Neuron (in vitro differentiated cells): Measurements from ENCODE around the gene PPDPF.

Experiments used
- H2AFZ ChIP-seq: one replicate; pipeline ENCODE4 v1.6.1; 2013; ENCODE audit warnings: low read depth, mild to moderate bottlenecking, inconsistent platforms, low read length, moderate library complexity
- H3K27me3 ChIP-seq: one replicate; pipeline ENCODE4 v1.6.1; 2013; ENCODE audit warnings: low read length; ENCODE audit not compliant: insufficient read depth
- H3K36me3 ChIP-seq: one replicate; pipeline ENCODE4 v1.6.1; 2013; ENCODE audit warnings: low read length; ENCODE audit not compliant: insufficient read depth
- H3K4me1 ChIP-seq: one replicate; pipeline ENCODE4 v1.6.1; 2013; ENCODE audit warnings: low read length; ENCODE audit not compliant: insufficient read depth
- H3K4me3 ChIP-seq: 2 replicates; pipeline ENCODE4 v1.5.1; 2013; ENCODE audit warnings: mild to moderate bottlenecking, low read length, moderate library complexity
- H3K9me3 ChIP-seq: one replicate; pipeline ENCODE4 v1.6.1; 2013; ENCODE audit warnings: low read length

The PPDPF gene

DNA sequence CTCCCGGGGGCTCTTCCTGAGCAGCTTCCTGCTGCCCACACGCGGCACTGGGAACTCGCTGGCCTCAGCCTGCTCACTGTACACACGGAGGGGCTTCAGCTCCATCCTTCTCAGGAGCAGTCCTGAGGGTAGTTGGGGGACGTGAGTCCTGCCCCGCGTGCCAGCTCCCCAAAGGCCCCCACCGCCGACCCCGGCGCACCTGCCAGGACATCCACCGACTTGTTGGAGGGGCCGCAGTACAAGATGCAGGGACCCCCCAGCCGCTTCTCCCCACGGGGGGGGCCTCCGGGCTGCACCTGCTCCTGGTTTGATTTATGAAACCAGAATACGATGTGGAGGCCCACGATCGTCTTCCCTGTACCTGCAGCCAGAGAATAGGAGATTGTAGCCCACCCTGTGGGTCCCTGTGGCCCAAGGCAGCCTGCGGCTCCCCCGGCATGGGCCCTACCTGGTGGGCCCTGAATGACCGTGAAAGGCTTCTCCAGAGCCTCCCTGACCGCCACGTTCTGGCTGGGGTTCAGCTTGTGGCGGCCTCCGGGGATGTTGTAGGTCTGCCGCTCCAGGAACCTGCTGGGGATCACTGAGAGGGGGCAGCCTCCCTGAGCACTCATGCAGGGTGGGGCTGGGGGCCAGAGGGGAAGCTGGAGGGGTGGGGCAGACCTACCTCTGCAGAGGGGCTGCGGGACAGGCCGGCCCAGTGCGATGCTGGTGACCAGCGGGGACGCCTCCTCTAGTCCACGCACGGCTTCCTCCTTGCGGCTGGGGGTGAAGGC lies 41.2 kb downstream of the PPDPF start:
- Histone ChIP-seq H2AFZ (no peak overlapping the region), H3K36me3 (no peaks in the 10 kb centered on the region), H3K4me3 (no peak overlapping the region), H3K9me3 (no peaks in the 10 kb centered on the region), H3K27me3 (no peaks in the 10 kb centered on the region), H3K4me1 (no peaks in the 10 kb centered on the region)

DNA sequence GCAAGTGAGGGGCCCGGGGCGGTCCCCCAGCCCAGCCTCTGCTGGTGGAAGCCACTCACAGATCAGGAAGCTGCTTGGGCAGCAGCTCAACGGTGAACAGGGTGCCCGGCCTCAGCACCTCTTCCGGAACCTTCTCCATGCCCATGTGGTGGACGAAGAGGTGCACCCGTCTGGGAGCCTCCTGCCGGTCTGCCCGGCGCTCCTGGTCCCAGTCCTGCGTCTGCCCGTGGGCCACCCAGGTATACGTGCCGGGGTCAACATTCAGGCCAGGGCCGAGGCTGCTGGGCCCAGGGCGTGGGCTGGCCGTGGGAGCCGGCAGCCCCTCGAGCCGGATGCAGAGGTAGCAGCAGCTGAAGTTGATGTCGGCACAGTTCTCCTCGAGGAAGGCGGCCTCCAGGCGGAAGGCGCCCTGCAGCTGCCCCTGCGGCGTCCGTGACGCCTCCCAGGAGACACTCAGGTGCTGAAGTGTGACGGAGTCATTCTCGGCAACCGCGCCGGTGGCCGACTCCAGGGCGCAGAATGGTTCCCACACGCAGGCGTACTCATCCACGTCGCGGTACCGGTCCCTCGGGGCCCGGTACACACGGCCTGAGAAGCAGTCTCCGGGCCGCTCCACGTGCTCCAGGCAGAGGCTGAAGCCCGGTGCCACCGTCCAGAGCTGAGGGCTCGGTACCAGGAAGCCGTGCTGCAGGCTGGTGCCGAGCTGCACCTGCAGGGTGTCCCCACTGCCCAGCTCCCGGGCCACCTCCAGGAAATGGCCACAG lies 42.1 kb downstream of the PPDPF start:
- Histone ChIP-seq H3K27me3 (no peaks in the 10 kb centered on the region), H3K4me1 (no peaks in the 10 kb centered on the region), H3K36me3 (no peaks in the 10 kb centered on the region), H2AFZ (no peak overlapping the region), H3K9me3 (no peaks in the 10 kb centered on the region), H3K4me3 (no peak overlapping the region)

DNA sequence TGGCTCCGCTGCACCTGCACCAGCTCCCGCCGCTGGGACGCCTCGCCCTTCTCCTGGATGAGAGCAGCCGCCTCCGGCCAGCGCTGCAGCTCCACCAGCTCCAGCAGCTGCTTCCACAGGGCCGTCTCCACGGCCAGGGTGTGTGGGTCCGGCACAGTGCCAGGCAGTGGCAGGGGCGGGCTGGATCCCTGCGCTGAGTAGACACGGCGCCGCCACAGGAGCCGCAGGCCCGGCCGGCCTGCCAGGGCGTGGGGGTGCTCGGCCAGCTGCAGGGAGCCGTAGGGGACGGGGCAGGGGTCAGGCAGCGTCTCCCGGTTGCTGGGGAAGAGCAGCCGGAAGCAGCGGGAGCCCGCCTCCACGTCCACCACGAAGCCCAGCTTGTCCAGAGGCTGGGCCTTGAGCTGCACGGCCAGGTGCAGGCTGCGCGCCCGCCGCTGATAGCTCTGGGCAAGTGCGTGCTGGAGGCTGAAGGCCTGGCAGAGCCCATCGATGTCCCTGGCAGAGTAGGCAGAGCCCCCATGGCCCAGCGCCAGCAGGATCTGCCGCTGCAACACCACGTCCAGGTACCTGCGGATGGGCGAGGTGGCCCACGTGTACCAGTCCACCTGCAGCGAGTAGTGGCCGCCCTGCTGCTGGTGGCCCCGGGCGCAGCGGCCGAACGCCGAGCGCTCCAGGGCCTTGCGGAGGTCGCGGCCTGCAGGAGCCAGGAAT lies 42.8 kb downstream of the PPDPF start:
- no peaks in the 10 kb centered on the region for H3K27me3 ChIP-seq
- no peaks in the 10 kb centered on the region for H3K4me1 ChIP-seq
- H3K9me3 ChIP-seq: no peaks in the 10 kb centered on the region
- H2AFZ ChIP-seq: no peak overlapping the region
- H3K36me3 ChIP-seq: no peaks in the 10 kb centered on the region
- H3K4me3 ChIP-seq: no peak overlapping the region

DNA sequence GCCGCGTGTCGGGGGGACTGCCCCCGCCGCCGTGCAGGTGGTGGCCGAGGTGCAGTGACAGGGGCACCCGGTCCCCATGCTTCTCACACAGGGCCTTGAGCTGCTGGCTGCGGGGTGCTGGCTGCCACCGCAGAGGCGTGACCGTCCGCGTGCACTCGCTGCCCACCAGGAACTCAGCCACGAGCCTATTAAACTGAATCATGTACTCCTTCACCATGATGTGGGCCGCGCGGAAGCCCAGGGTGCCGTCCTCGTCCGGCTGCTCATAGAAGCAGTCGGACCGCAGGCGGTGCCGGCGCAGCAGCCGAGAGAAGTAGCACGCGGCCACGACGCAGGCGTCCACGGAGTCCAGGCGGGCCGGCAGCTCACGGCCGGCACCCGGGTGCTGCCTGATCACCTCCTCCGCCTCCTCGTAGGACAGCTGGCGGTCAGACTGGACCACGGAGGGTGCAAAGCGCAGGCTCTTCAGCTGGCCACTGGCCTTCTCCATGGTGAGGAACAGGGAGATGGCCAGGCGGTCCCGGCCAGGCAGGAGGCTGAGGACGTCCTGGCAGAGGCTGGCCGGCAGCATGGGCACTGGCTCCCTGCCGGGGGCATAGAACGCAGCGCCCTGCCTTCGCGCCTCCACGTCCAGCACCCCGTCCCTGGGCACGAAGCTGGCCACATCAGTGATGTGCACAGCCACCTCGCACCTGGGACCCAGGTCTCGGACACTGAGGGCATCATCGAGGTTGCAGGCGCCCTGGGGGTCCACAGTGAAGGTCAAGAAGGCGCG lies 43.7 kb downstream of the PPDPF start:
- H3K4me3 ChIP-seq: no peak overlapping the region
- no peak overlapping the region for H2AFZ ChIP-seq
- no peaks in the 10 kb centered on the region for H3K4me1 ChIP-seq
- H3K27me3 ChIP-seq: no peaks in the 10 kb centered on the region
- no peaks in the 10 kb centered on the region for H3K9me3 ChIP-seq
- no peaks in the 10 kb centered on the region for H3K36me3 ChIP-seq

DNA sequence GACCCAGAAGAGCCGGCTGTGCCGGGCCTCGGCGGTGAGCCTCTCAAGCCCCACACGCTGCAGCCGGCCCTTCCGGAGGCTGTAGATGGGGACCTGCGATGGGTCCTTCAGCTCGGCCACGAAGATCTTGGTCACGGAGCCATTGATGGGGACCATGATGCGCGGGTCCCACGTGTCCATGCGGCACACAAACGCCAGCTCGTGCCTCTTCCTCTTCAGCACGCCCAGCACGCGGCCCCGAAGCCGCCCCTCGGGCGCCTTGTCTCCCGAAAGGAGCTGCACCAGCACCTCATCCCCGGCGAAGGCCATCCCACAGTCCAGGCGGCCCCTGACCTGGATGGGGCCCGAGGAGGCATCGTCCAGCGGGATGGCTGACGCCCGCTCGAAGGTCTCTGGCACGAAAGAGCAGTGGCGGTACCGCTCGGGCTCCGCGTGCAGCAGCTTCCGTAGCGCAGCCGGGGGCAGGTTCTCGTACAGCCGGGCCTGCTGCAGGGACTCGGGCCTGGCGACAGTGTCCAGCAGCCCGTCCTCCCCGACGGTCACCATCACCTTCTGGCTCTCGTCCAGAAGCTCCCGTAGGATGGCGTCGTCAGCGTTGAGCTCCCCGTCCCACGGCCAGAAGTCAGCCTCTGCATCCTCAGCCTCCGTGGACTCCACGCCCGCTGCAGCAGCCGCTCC lies 44.6 kb downstream of the PPDPF start:
- Histone ChIP-seq H2AFZ (no peak overlapping the region), H3K36me3 (no peaks in the 10 kb centered on the region), H3K4me3 (no peak overlapping the region), H3K27me3 (no peaks in the 10 kb centered on the region), H3K9me3 (no peaks in the 10 kb centered on the region), H3K4me1 (no peaks in the 10 kb centered on the region)

DNA sequence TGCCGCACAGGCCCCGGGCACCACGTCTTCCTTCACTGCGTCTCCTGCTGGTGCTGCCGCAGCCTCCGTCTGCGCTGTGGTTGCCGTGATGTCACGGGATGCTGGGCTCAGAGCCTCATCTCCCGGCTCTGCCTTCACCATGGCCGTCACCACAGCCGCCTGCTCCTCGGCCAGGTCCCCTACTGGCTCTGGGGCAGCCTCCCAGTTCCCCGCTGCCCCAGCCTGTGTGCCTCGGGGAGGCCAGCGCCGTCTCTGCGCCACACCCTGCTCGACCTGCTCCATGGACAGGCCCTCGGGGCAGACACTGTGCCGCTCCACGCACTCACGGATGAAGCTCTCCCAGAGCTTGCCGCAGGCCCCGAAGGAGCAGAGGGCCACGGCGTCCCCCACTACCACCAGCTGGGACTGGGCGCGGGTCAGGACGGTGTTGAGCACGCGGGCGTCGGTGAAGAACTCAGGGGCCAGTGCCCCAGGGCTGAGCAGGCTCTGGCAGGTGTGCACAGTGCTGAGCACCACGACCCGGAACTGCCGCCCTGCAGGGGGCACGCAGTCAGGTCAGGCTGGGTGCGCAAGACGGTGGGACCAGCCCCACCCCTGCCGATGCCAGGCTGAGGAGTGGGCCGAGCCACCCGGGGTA lies 45.3 kb downstream of the PPDPF start:
- Histone ChIP-seq H3K9me3 (no peaks in the 10 kb centered on the region), H3K4me3 (no peak overlapping the region), H2AFZ (no peak overlapping the region), H3K36me3 (no peaks in the 10 kb centered on the region), H3K4me1 (no peaks in the 10 kb centered on the region), H3K27me3 (no peaks in the 10 kb centered on the region)

DNA sequence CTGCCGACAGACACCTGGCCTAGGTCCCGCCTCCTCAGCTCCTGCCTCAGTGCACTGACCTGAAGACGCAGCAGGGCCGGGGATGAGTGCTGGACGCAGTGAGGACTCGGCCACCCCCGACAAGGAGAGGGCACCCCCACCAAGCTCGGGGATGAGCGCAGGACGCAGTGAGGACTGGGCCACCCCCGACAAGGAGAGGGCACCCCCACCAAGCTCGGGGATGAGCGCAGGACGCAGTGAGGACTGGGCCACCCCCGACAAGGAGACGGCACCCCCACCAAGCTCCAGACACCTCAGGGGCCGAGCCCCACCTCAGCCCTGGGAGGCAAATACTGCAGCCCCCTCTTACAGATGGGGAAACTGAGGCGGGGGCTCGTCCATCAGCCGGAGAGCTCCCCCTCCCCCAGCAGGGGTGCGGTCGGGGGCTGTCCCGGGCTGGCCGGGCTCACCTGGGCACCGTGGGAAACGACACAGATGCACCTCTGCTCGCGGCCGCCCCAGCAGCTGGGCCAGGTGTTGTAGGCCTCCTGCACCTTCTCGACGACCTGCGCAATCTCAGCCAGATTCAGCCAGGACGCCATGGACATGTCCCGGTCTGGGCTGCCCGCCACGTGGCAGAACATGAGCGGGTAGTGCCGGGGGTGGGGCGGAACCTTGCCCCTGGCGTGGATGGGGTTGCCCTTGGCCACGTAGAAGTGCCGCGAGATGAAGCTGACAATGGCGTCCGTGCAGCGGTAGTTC lies 46.0 kb downstream of the PPDPF start:
- Histone ChIP-seq H3K36me3 (no peaks in the 10 kb centered on the region), H3K9me3 (no peaks in the 10 kb centered on the region), H3K4me3 (no peak overlapping the region), H3K27me3 (no peaks in the 10 kb centered on the region), H2AFZ (no peak overlapping the region), H3K4me1 (no peaks in the 10 kb centered on the region)

DNA sequence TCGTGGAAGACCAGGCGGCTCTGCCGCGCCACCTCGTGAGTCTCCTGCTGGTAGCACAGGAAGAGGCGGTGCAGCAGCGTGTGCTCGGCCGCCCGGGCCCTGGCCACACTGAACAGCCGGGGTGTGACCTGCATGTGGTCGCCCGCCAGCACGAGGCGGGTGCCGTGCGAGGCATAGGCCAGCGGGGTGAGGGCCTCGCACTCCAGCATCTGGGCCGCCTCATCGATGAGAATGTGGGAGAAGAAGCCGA lies 46.5 kb downstream of the PPDPF start:
- Histone ChIP-seq H2AFZ (no peak overlapping the region), H3K9me3 (no peaks in the 10 kb centered on the region), H3K36me3 (no peaks in the 10 kb centered on the region), H3K4me3 (no peak overlapping the region), H3K27me3 (no peaks in the 10 kb centered on the region), H3K4me1 (no peaks in the 10 kb centered on the region)

DNA sequence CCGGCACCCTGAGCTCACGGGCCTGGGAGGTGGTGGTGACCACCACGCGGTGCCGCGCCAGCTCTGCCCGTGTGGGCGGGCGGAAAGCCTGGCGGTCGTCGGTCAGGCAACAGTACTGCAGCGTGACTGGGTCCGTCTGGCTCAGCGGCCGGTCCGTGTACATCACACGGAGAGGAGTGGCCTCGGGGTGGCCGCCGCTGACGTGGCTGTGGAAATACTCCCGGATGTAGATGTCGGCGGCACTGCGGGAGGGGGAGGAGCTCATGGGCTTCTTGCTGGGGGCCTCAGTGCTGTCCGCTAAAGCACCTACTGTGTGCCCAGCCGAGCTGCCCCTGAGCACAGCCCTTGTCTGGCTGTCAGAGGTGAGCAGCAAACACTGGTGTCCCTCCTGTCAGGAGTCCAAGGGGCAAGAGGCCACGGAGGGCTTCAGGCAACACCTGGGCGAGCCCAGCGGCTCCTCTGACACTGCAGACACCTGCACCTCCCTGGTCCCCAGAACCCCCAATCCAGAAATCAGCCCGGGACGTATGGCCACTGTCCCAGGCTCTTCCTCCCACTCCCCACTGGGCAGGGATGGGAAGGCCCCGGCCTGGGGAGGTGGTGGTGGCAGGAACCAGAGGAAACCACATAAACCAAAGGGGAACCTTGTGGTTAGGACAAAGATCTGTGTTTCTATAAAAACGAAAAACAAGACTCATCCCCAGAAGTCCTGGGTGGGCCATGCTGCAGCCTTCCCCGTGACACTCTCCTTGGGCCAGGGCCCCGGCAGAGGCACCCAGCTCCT lies 47.0 kb downstream of the PPDPF start:
- H3K4me1 ChIP-seq: no peaks in the 10 kb centered on the region
- H3K27me3 ChIP-seq: no peaks in the 10 kb centered on the region
- H3K36me3 ChIP-seq: no peaks in the 10 kb centered on the region
- H3K9me3 ChIP-seq: no peaks in the 10 kb centered on the region
- H2AFZ ChIP-seq: no peak overlapping the region
- H3K4me3 ChIP-seq: no peak overlapping the region

DNA sequence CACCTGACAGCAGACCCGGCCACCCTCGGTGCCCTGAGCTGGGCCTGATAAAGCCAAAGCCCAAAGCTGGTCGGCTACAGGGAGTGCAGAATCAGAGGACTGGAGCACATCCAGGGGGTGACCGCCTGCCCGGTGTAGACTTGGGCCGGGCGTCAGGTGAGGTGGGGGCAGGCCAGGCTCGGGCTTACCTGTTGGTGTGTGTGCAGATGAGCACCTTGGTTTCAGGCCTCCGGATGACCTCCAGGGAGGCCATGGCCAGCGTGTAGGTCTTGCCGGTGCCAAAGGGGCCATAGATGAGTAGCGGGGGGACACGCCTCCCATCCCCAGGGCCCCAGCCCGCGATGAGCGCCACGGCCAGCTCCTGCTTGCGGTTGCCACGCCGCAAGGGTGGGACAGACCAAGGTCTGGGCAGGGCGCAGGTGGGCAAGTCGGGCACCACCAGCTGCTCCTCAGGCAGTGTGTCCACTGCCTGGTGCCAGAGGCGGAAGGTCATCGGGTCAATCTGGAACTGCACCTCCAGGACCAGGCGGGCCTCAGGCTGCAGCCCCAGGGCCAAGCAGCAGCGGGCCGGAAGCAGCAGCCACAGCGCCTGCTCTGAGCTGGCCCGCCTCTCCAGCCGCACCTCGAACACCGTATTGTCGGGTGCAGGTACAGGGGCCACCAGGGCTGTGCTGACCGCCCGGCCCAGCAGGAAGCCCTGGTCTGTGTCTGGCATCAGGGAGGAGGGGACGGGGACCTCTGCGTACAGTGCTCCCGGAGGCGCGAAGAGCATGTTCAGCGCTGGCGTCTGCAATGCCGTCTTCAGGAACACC lies 47.8 kb downstream of the PPDPF start:
- H3K27me3 ChIP-seq: no peaks in the 10 kb centered on the region
- no peak overlapping the region for H2AFZ ChIP-seq
- no peak overlapping the region for H3K4me3 ChIP-seq
- no peaks in the 10 kb centered on the region for H3K36me3 ChIP-seq
- H3K9me3 ChIP-seq: no peaks in the 10 kb centered on the region
- peaks cover 3% of the 10 kb centered on the region for H3K4me1 ChIP-seq
